ENCODE results near the gene CILP2.

The CILP2 gene

DNA sequence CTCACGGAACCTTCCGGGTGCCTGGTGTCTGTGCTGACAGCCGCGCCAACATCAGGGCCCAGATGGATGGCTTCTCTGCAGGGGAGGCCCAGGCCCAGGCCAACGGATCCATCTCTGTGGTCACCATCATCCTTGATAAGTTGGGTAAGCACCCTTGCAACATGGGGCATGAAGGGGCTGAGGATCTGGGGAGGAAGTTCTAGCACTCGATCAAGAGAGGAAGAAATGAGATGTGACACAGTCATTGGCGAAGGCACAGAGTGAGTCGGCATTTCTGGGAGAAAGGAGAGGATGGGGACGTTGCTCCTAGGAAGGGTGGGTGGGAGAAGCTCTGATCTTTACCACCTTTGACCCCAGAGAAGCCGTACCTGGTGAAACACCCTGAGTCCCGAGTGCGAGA is 4.4 kb downstream of the CILP2 start:
- no peaks in the 10 kb centered on the region for H3K36me3 ChIP-seq (ENCODE audit: control insufficient read depth, low read length)
- H3K9me3 ChIP-seq (ENCODE audit: control insufficient read depth, insufficient read depth, low read length): no peaks in the 10 kb centered on the region
- H3K79me2 ChIP-seq (ENCODE audit: control insufficient read depth, low read length): no peaks in the 10 kb centered on the region
- no peak overlapping the region for H3K4me3 ChIP-seq (ENCODE audit: low read length)
- H3K4me1 ChIP-seq (ENCODE audit: control insufficient read depth, low read length): peaks cover 24% of the 10 kb centered on the region
- H3K27ac ChIP-seq (ENCODE audit: low read depth, low read length): no peak overlapping the region
- no peak overlapping the region for H3K4me2 ChIP-seq (ENCODE audit: low read length)
- no peaks in the 10 kb centered on the region for H4K20me1 ChIP-seq (ENCODE audit: control insufficient read depth, insufficient read depth, low read depth, low read length)
- H3K9me2 ChIP-seq (replicated peaks; ENCODE audit: control insufficient read depth, low read length): no peaks in the 10 kb centered on the region
- H3F3A ChIP-seq (ENCODE audit: control insufficient read depth, insufficient read depth): peaks cover 3% of the 10 kb centered on the region
- peaks cover 14% of the 10 kb centered on the region for H3K27me3 ChIP-seq (ENCODE audit: control insufficient read depth, low read length)
- TF ChIP-seq EZH2phosphoT487 (IDR thresholded peaks at IDR 0.05; ENCODE audit: borderline replicate concordance, low read length): no peak
- TF ChIP-seq CTCF (IDR thresholded peaks at IDR 0.05; ENCODE audit: low read depth, low read length, poor library complexity, severe bottlenecking): no peak

DNA sequence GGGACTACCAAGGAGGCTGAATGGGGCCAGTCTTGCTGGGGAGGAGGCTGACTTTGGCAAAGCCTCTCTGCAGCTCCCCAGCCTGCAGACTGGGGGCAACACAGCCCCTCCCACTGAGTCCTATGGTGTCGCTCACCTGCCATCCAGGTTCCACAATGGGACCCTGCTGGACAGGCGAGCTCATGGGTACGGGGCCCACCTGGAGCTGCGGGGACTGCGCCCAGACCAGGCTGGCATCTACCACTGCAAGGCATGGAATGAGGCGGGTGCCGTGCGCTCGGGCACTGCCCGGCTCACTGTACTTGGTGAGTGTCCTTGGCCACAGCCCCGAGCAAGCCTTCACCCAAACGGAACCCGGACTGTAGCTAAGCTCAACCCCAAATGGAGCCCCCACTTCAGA is 5.0 kb downstream of the CILP2 start:
- no peaks in the 10 kb centered on the region for H3K79me2 ChIP-seq (ENCODE audit: control insufficient read depth, low read length)
- no peak overlapping the region for H3K27ac ChIP-seq (ENCODE audit: low read depth, low read length)
- no peak overlapping the region for H3K4me2 ChIP-seq (ENCODE audit: low read length)
- no peaks in the 10 kb centered on the region for H3K36me3 ChIP-seq (ENCODE audit: control insufficient read depth, low read length)
- TF ChIP-seq EZH2phosphoT487 (IDR thresholded peaks at IDR 0.05; ENCODE audit: borderline replicate concordance, low read length): no peak
- TF ChIP-seq CTCF (IDR thresholded peaks at IDR 0.05; ENCODE audit: low read depth, low read length, poor library complexity, severe bottlenecking): no peak
- no peaks in the 10 kb centered on the region for H3K9me3 ChIP-seq (ENCODE audit: control insufficient read depth, insufficient read depth, low read length)
- peaks cover 20% of the 10 kb centered on the region for H3K4me1 ChIP-seq (ENCODE audit: control insufficient read depth, low read length)
- H3K9me2 ChIP-seq (replicated peaks; ENCODE audit: control insufficient read depth, low read length): no peaks in the 10 kb centered on the region
- no peak overlapping the region for H3K4me3 ChIP-seq (ENCODE audit: low read length)
- H3K27me3 ChIP-seq (ENCODE audit: control insufficient read depth, low read length): peaks cover 9% of the 10 kb centered on the region
- H4K20me1 ChIP-seq (ENCODE audit: control insufficient read depth, insufficient read depth, low read depth, low read length): no peaks in the 10 kb centered on the region
- H3F3A ChIP-seq (ENCODE audit: control insufficient read depth, insufficient read depth): no peaks in the 10 kb centered on the region; the same call in 1 of the 2 replicates

- Histone ChIP-seq H4K20me1 (ENCODE audit: control insufficient read depth, insufficient read depth, low read depth, low read length) (no peaks in the 10 kb centered on the region), H3K36me3 (ENCODE audit: control insufficient read depth, low read length) (no peaks in the 10 kb centered on the region), H3K27ac (ENCODE audit: low read depth, low read length) (no peak overlapping the region), H3K4me3 (ENCODE audit: low read length) (no peak overlapping the region), H3K79me2 (ENCODE audit: control insufficient read depth, low read length) (no peaks in the 10 kb centered on the region), H3K4me2 (ENCODE audit: low read length) (no peak overlapping the region), H3K9me3 (ENCODE audit: control insufficient read depth, insufficient read depth, low read length) (no peaks in the 10 kb centered on the region), H3K9me2 (replicated peaks; ENCODE audit: control insufficient read depth, low read length) (no peaks in the 10 kb centered on the region), H3K4me1 (ENCODE audit: control insufficient read depth, low read length) (peaks cover 15% of the 10 kb centered on the region), H3F3A (ENCODE audit: control insufficient read depth, insufficient read depth) (no peaks in the 10 kb centered on the region; the same call in 1 of the 2 replicates), H3K27me3 (ENCODE audit: control insufficient read depth, low read length) (peaks cover 4% of the 10 kb centered on the region)
- TF ChIP-seq EZH2phosphoT487 (IDR thresholded peaks at IDR 0.05; ENCODE audit: borderline replicate concordance, low read length): no peak
- no peak for TF ChIP-seq CTCF (IDR thresholded peaks at IDR 0.05; ENCODE audit: low read depth, low read length, poor library complexity, severe bottlenecking)
These were observed 5.6 kb downstream of the CILP2 start for GRCh38 chr19:19543640-19544039.

All from DOHH2 (cell line).